GM18873 (cell line): ENCODE data around the gene FGD5.

ENCODE experiments used
- ATAC-seq: cut with Tn5 transposase; IDR thresholded peaks from one replicate; pipeline ENCODE4 v1.9.1; 2021; ENCODE audit warnings: mild to moderate bottlenecking, moderate library complexity, moderate number of reproducible peaks; ENCODE audit not compliant: unreplicated experiment, low FRiP score

FGD5 gene

DNA sequence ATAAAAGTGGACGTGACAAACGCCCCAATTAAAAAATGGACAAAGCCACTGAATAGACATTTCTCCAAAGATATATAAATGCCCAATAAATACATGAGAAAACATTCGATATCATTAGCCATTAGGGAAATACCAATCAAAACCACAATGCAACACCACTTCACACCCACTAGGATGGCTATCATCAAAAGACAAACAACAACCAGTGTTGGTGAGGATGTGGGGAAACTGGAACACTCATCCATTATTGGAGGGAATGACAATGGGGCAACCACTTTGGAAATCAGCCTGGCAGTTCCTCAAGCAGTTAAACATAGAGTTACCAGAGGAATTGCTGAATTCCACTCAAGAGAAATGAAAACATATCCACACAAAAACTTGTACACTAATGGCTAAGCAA is 32.4 kb upstream of the FGD5 start:
- no peak for ATAC-seq

DNA sequence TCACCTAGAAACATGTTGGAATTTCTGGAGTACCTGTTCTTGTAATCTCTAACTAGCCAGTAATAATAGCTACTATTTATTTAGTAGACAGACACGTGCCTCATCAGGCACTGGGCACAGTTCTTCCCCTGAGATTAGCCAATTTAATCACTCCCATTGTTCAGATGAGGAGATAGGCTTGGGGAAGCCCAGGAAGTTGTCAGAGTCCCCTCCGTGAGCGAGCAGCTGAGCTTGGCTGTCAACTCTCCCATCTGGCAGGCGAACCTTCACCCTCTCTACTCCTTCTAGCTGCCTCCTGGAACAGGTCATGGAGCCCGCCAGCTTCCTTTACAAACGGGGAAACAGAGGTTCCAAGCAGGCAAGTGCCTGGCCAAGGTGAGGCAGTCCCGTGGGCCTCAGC is 31.1 kb upstream of the FGD5 start:
- ATAC-seq, result no peak

DNA sequence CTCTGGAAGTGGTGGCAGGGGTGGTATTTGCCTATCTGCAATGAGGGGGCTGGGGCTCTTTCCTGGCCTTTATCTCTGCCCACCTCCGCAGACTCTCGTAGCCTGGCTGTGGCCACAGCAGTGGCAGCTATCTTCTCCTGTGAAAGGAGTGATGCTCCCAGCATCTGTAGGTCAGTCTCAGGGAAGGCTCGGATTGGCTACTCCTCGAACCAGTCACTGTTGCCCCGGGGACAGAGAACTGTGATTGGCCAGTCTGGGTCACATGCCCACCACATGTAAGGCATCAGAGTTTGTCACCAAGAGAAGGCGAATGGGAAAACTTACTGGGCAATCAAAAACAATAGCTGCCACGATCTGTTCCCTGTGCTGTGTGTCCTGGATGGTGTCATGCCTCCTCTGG is 30.1 kb upstream of the FGD5 start:
- no peak for ATAC-seq

GRCh38 chr3:14789221-14789620 is 29.5 kb upstream of the FGD5 start:
- no peak for ATAC-seq

DNA sequence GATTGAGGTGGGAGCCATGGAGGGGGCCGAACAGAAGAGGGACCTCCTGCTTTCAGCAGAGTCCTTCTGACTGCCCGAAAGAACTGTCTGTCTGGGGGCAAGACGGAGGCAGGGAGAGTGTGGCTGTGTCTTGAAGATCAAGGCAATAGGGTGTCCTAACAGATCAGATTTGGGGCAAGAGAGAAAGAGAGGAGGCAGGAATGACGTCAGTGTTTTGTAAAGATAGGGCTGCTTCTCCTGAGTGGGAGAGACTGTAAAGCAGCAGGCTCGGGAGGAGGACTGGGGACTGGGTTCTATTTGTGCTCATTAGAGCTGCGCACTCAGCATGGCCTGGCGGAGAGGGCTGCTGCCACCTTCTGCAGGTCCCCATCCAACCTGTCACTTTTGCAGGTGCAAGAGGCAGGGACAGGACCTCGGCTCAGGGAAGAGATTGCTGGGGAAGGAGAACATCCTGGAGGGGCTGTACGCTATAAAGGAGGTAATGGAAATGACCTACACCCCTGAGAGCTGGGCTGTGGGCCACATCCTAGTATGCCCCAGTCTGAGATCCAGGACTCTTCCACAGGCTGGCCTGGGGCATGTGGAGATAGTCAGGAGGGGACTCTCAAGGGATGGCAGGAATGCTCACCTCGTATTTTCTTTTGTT is 29.0 kb upstream of the FGD5 start:
- ATAC-seq, result no peak

- no peak for ATAC-seq
These were observed 27.3 kb upstream of the FGD5 start for GRCh38 chr3:14791343-14791945.

GRCh38 chr3:14792691-14793121 is 26.1 kb upstream of the FGD5 start:
- ATAC-seq, result no peak

DNA sequence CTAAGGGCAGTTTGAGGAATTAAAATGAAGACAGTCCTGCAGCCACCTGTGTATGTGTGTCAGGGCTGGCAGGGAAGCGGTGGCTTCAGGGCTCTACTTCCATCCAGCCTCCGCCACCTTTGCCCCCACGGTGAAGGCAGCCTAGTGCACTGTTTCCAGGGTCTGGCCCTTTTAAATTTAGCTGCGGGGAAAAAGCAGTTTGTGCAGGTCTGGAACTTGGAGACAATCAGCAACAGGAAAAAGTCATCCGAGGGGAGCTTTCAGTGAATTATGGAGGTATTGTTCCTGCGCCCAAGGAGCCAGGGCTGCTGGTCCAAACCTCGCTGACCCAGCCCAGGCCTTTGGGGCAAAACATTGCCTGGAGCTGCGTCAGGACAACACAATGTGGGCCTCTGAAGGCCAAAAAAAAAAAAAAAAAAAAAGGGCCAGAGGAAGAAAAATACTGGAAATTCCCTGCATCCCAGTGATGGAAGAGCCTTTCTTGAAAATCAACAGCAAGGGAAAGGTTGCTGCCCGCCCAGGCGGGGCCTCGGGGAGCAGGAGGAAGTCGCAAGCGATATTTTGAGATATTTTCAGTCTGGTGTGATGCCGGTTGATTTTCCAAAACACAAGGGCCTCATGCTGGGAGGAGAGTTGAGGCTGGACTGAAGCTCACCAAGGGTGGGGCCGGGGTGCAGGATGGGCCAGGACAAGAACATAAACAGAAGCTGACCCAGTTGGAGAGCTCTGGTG is 25.5 kb upstream of the FGD5 start:
- ATAC-seq, result no peak

DNA sequence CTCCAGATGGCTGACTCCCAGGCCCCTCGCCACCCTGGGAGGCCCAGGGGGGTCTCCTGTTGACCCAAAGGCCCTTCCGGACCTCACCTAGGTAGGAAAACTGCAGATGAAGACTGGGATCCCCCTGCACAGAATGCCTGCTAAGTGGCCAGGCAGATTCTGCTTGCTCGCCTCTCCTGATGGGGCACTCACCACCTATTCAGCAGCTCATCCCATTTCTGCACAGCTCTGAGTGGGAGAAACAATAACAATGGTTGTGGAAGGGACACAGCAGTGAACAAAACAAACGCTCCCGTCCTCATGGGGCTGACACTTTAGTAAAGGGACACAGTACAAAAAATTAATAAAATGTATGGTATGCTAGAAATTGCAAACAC is 24.9 kb upstream of the FGD5 start:
- no peak for ATAC-seq

GRCh38 chr3:14794435-14794834 is 24.3 kb upstream of the FGD5 start:
- no peak for ATAC-seq

DNA sequence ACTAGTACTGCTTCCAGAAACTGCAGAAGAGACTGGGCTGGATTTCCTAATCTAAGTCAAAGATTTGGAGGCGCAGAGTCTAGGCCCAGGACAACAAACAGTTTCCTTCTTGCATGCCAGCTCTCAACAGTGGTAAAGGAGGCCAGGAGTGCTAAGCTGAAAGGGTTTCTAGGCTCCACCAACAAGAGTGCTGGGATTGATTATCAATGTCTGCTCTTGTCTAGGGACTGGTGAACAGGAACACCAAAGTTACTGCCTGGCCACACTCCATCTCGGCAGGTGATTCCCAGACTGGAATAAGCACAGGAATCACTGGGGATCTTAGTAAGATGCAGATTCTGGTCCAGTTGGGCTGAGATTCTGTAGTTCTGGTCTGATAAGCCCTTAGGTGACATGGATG is 22.8 kb upstream of the FGD5 start:
- no peak for ATAC-seq

DNA sequence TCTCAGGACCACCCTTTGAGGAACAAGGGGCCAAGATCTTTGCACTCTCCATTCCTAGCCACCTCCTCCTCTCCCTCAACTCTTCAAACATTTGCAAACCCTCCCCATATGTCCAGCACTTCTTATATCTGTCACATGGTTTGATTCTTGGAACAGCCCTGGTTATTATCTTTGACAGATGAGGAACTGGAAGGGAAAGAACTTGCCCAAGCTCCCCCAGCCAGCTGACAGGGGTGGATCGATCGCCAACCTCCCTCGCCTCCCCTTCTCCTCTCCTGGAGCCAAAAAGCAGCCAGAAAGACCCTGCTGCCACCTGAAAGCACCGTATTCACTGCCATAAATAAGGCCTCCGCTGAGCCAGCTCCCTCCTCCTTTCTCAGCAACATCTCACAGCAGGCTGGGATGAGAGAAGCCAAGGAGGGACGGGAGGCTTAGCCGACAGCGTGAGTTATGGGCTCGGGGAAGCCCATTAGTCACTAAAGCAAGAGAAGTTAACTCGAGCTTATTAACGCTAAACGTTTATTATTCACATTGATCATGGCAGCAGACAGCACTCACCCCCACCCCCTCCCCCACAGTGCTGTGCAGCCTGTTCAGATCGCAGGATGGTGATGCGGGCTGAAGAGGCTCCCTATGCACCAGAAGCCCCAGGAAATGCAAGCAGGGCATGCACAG is 22.2 kb upstream of the FGD5 start:
- ATAC-seq, result no peak

DNA sequence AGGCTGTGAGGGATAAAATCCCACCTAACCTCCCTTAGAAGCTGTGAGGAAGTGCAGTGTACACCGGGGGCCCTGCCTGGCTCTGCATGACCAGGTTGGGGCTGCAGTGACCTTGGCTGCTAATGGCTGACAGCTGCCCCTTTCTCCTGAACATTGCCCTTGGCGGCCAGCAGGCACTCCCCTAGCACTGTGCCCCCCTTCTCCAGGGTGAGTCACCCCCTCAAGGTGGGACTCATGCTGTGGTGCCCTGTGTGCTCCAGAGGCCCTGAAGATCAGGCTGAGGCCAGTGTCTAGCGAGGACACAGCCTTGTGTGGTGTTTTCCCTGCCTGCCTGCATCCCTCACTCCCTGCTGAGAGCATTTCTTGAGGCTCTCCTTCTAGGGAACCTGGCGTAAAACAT is 21.0 kb upstream of the FGD5 start:
- ATAC-seq, result no peak

DNA sequence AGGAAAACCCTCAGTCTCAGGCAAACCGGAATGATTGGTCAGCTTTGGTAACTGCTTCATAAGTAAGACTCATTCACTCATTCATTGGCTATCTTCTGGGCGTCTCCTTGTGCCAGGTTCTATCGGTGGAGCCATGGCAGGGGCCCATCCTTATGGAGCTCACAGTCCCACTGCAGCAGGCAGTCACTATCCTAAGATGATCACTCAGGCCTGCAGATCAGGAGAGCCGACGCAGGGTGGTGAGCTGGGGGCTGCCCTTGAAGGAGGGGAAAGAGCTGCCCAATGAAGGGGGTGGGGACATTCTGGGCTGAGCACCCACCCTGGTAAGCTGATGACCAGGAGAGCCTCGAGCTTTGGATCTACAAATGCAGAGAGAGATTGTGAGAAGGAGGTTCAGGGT is 20.5 kb upstream of the FGD5 start:
- ATAC-seq, result no peak

- no peak for ATAC-seq
These were observed 19.6 kb upstream of the FGD5 start for GRCh38 chr3:14799146-14799545.

GRCh38 chr3:14801031-14801430 is 17.7 kb upstream of the FGD5 start:
- no peak for ATAC-seq

- ATAC-seq, result no peak
These were observed 16.9 kb upstream of the FGD5 start for GRCh38 chr3:14801668-14802380.

DNA sequence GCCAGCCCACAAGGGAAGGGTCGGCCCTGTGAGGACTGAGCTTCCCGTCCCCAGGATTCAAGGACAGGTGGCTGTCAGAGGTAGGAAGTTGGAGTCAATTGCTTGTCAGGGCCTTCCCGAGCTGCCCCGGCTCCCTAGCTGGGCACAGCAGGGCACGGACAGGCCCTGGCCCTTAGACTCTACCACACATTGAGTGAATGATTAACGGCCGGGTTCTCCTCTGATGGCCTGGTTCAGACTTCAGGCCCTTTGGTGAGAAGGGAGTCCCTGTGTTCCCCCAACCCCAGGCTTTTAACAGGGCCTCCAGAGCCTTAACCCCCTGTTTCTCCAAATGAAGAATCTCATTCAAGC is 16.4 kb upstream of the FGD5 start:
- no peak for ATAC-seq

- no peak for ATAC-seq
These were observed 15.4 kb upstream of the FGD5 start for GRCh38 chr3:14803101-14803980.
